Measurements from ENCODE around the gene MYRFL. TPM values are rescaled to one million over a fixed set of nuclear protein-coding genes. Genes with fewer than 3 reads are reported as not detected.

Gene MYRFL
- total RNA-seq, 2 donors from 2014 or later = 0.27 TPM; not detected in 1

DNA sequence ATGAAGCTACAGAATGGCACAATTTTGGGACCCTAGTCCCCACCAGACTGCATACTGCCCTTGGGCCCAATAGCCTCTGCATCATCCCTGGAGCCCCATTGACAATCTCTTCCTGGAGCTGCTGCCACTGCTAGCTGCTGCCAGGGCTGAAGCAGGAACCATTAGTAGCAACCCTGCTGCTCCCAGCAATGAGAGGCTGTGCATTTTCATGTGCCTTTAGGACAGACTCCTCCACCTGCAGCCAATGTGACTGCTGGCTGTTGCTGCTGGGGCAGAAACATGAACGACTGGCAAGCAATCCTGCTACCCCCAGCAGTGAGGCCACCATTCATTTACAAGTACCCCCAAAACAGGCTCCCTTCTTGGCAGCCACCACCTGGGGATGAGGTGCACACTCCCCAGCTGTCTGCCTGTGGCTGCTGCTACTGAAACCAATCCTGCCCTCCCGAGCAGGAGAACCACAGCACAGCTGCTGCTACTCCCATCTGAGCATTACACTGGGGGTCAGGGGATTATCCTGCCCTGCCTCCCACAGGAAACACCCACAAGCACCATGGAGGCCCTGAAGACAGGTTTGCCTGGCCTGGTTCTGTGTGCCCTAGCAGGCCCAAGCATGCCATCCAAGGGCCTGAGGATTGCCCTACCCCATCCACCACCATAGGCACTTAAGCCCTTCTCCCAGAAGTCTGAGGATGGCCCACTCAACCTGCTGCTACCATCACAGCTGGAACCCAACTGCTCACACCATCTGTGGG lies 181.0 kb downstream of the MYRFL start:
- 80% methylated on average over 2 of the region's 2 CpGs for WGBS
- no peaks in the 10 kb centered on the region for H3K27me3 ChIP-seq (replicated peaks; ENCODE audit: insufficient read depth)
- no peak for DNase-seq (ENCODE audit: low spot score)

DNA sequence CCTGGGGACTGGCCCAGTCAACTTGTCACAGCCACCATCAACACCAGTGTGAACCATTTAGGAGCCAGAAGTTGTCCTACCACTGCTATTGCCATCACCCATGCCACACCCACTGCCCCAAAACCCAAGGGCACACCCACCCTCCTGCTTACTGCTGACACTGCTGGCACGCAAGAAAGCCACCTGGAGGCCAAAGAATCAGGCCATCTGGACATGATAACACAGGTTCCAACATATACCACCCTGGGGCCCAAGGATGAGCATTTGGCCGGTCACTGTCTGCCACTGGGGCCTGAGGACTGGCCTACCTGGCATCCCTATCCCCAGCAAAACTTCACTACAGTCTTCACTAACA lies 181.6 kb downstream of the MYRFL start:
- intact Hi-C loops (cut with DNase I) = no loop called here
- WGBS = 46% methylated on average over 2 of the region's 2 CpGs
- Histone ChIP-seq H3K27me3 (replicated peaks; ENCODE audit: insufficient read depth) (no peaks in the 10 kb centered on the region), H3K4me3 (no peak overlapping the region), H3K9me3 (no peaks in the 10 kb centered on the region), H3K27ac (no peak overlapping the region), H3K36me3 (no peaks in the 10 kb centered on the region), H3K4me1 (replicated peaks) (no peaks in the 10 kb centered on the region)
- TF ChIP-seq, protein P1, sequence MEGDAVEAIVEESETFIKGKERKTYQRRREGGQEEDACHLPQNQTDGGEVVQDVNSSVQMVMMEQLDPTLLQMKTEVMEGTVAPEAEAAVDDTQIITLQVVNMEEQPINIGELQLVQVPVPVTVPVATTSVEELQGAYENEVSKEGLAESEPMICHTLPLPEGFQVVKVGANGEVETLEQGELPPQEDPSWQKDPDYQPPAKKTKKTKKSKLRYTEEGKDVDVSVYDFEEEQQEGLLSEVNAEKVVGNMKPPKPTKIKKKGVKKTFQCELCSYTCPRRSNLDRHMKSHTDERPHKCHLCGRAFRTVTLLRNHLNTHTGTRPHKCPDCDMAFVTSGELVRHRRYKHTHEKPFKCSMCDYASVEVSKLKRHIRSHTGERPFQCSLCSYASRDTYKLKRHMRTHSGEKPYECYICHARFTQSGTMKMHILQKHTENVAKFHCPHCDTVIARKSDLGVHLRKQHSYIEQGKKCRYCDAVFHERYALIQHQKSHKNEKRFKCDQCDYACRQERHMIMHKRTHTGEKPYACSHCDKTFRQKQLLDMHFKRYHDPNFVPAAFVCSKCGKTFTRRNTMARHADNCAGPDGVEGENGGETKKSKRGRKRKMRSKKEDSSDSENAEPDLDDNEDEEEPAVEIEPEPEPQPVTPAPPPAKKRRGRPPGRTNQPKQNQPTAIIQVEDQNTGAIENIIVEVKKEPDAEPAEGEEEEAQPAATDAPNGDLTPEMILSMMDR (IDR thresholded peaks at IDR 0.05) = no peak
- TF ChIP-seq POLR2AphosphoS5 (IDR thresholded peaks at IDR 0.05) (no peak), POLR2A (IDR thresholded peaks at IDR 0.05) (no peak)
- DNase-seq (ENCODE audit: low spot score) = no peak

More for the DNA sequence above, 181.0 kb downstream of the MYRFL start:
- no peak overlapping the region for H3K27ac ChIP-seq
- intact Hi-C loops (cut with DNase I) = no loop called here
- no peaks in the 10 kb centered on the region for H3K4me1 ChIP-seq (replicated peaks)
- H3K4me3 ChIP-seq = no peak overlapping the region
- no peak for TF ChIP-seq POLR2A (IDR thresholded peaks at IDR 0.05)
- TF ChIP-seq POLR2AphosphoS5 (IDR thresholded peaks at IDR 0.05) = no peak
- TF ChIP-seq, protein P1 (IDR thresholded peaks at IDR 0.05) = no peak
- H3K9me3 ChIP-seq = no peaks in the 10 kb centered on the region
- no peaks in the 10 kb centered on the region for H3K36me3 ChIP-seq

GRCh38 chr12:70007687-70008086 lies 182.7 kb downstream of the MYRFL start:
- intact Hi-C loops (cut with DNase I) = no loop called here
- Histone ChIP-seq H3K4me1 (replicated peaks) (no peaks in the 10 kb centered on the region), H3K36me3 (no peaks in the 10 kb centered on the region), H3K9me3 (no peaks in the 10 kb centered on the region), H3K27me3 (replicated peaks; ENCODE audit: insufficient read depth) (no peaks in the 10 kb centered on the region), H3K4me3 (no peak overlapping the region), H3K27ac (no peak overlapping the region)
- WGBS = 64% methylated on average over 2 of the region's 2 CpGs
- DNase-seq (ENCODE audit: low spot score) = no peak
- TF ChIP-seq, protein P1 (IDR thresholded peaks at IDR 0.05) = no peak
- TF ChIP-seq POLR2A (IDR thresholded peaks at IDR 0.05) (no peak), POLR2AphosphoS5 (IDR thresholded peaks at IDR 0.05) (no peak)

Other genes starting within 250 kb of the MYRFL start
- 100 to 1,000 TPM in 1 of 2 donors, 10 to 100 TPM in 1; 86.7 to 116 TPM for gene CCT2, start 239.8 kb upstream of the MYRFL start, total RNA-seq
- gene LRRC10, start 214.3 kb upstream of the MYRFL start, total RNA-seq = not detected
- 1 to 10 TPM in 1 of 2 donors, under 1 TPM in 1; 0.85 to 2.1 TPM for gene BEST3, start 125.9 kb upstream of the MYRFL start, total RNA-seq
- gene RAB3IP, start 86.4 kb upstream of the MYRFL start, total RNA-seq = 10 to 100 TPM; 35.2 to 40.3 TPM